ENCODE measurements around the gene NAALADL2. TPM values are rescaled to one million over a fixed set of nuclear protein-coding genes. Genes with fewer than 3 reads are reported as not detected.

The NAALADL2 gene
- total RNA-seq, 6 donors from 2014 or later: 4.4 to 12.6 (median 6.3) TPM

GRCh38 chr3:175475765-175476164 is 616.6 kb downstream of the NAALADL2 start:
- DNase-seq (no peak), ATAC-seq (ENCODE audit: low FRiP score in 2 of 2) (no peak)
- no peak overlapping the region for H3K27ac ChIP-seq
- no peaks in the 10 kb centered on the region for H3K4me1 ChIP-seq
- WGBS, 2 donors: 91 to 92% methylated on average over 4 of the region's 4 CpGs
- TF ChIP-seq POLR2A (IDR thresholded peaks at IDR 0.05) (no peak), POLR2AphosphoS5 (IDR thresholded peaks at IDR 0.05) (no peak), CTCF (IDR thresholded peaks at IDR 0.05) (no peak), EP300 (IDR thresholded peaks at IDR 0.05) (no peak)
- no peaks in the 10 kb centered on the region for H3K9me3 ChIP-seq
- no peaks in the 10 kb centered on the region for H3K36me3 ChIP-seq
- H3K27me3 ChIP-seq: no peaks in the 10 kb centered on the region
- no peak overlapping the region for H3K4me3 ChIP-seq

GRCh38 chr3:175476489-175476888 is 617.4 kb downstream of the NAALADL2 start:
- WGBS, 2 donors: 36 to 39% methylated on average over 2 of the region's 2 CpGs

GRCh38 chr3:175477651-175478224 is 618.6 kb downstream of the NAALADL2 start:
- no peak overlapping the region for H3K27ac ChIP-seq
- no peaks in the 10 kb centered on the region for H3K36me3 ChIP-seq
- ATAC-seq (ENCODE audit: low FRiP score in 2 of 2): no peak
- H3K4me1 ChIP-seq: no peaks in the 10 kb centered on the region
- DNase-seq: no peak
- TF ChIP-seq POLR2AphosphoS5 (IDR thresholded peaks at IDR 0.05) (no peak), POLR2A (IDR thresholded peaks at IDR 0.05) (no peak)
- H3K27me3 ChIP-seq: no peaks in the 10 kb centered on the region
- 55 to 78% methylated on average over 2 of the region's 2 CpGs for WGBS, 2 donors
- H3K9me3 ChIP-seq: no peaks in the 10 kb centered on the region
- no peak overlapping the region for H3K4me3 ChIP-seq

More at GRCh38 chr3:175476489-175476888, 617.4 kb downstream of the NAALADL2 start:
- Histone ChIP-seq H3K4me1 (no peaks in the 10 kb centered on the region), H3K27me3 (no peaks in the 10 kb centered on the region), H3K27ac (no peak overlapping the region), H3K9me3 (no peaks in the 10 kb centered on the region), H3K4me3 (no peak overlapping the region), H3K36me3 (no peaks in the 10 kb centered on the region)
- TF ChIP-seq POLR2AphosphoS5 (IDR thresholded peaks at IDR 0.05): no peak
- no peak for TF ChIP-seq POLR2A (IDR thresholded peaks at IDR 0.05)
- no peak for TF ChIP-seq EP300 (IDR thresholded peaks at IDR 0.05)
- no peak for TF ChIP-seq CTCF (IDR thresholded peaks at IDR 0.05)
- DNase-seq (no peak), ATAC-seq (ENCODE audit: low FRiP score in 2 of 2) (no peak)

GRCh38 chr3:175478301-175478700 is 619.2 kb downstream of the NAALADL2 start:
- Histone ChIP-seq H3K27ac (no peak overlapping the region), H3K4me3 (no peak overlapping the region), H3K4me1 (no peaks in the 10 kb centered on the region), H3K36me3 (no peaks in the 10 kb centered on the region), H3K9me3 (no peaks in the 10 kb centered on the region), H3K27me3 (no peaks in the 10 kb centered on the region)
- no peak for TF ChIP-seq CTCF (IDR thresholded peaks at IDR 0.05)
- no peak for TF ChIP-seq POLR2AphosphoS5 (IDR thresholded peaks at IDR 0.05)
- no peak for TF ChIP-seq POLR2A (IDR thresholded peaks at IDR 0.05)
- no peak for TF ChIP-seq EP300 (IDR thresholded peaks at IDR 0.05)
- DNase-seq (no peak), ATAC-seq (ENCODE audit: low FRiP score in 2 of 2) (no peak)
- WGBS, 2 donors: 76 to 85% methylated on average over 2 of the region's 2 CpGs

GRCh38 chr3:175479175-175479574 is 620.0 kb downstream of the NAALADL2 start:
- H3K27me3 ChIP-seq: no peaks in the 10 kb centered on the region
- WGBS, 2 donors: 64 to 66% methylated on average over 2 of the region's 2 CpGs
- no peak for TF ChIP-seq EP300 (IDR thresholded peaks at IDR 0.05)
- TF ChIP-seq CTCF (IDR thresholded peaks at IDR 0.05): no peak
- TF ChIP-seq POLR2A (IDR thresholded peaks at IDR 0.05): no peak
- TF ChIP-seq POLR2AphosphoS5 (IDR thresholded peaks at IDR 0.05): no peak

More at GRCh38 chr3:175479175-175479574, 620.0 kb downstream of the NAALADL2 start:
- Histone ChIP-seq H3K4me3 (no peak overlapping the region), H3K36me3 (no peaks in the 10 kb centered on the region), H3K9me3 (no peaks in the 10 kb centered on the region), H3K27ac (no peak overlapping the region), H3K4me1 (no peaks in the 10 kb centered on the region)
- ATAC-seq (ENCODE audit: low FRiP score in 2 of 2) (no peak), DNase-seq (no peak)

All from upper lobe of left lung (tissue), 6 donors.